Islet precursor cell (in vitro differentiated cells): ENCODE results near the gene IL23R.

ENCODE experiments used
- DNase-seq: peaks from one replicate; pipeline ENCODE4 v3.0.0-alpha.2; 2018

The IL23R gene

DNA sequence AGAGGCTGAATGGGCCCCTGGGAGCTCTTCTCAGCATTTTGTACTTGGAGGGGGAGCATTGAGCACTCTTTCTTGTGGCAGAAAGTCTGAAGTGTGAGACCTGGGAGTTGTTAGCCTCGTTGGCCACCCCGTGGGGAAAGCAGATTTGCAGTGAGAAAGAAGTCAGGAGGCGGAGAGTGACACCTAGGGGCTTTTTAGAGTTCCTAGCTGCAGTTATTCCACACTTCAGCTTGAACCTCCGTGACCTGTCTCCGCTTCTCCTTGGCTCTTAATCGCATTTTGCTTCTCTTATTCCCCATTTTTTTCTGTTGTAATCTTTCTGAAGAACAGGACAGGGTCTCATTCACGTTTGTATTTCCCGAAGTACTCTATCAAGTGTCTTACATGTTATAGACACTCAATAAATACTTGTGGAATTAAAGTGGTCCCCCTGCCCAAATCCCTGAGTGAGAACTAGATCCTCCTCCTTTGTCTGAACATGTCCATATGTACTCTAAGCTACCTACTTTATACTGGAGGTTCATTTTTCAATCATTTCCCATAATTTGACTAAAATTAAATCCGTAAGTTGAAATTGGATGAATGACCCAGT is 17.0 kb upstream of the IL23R start:
- peak; percentile 85 for DNase-seq

DNA sequence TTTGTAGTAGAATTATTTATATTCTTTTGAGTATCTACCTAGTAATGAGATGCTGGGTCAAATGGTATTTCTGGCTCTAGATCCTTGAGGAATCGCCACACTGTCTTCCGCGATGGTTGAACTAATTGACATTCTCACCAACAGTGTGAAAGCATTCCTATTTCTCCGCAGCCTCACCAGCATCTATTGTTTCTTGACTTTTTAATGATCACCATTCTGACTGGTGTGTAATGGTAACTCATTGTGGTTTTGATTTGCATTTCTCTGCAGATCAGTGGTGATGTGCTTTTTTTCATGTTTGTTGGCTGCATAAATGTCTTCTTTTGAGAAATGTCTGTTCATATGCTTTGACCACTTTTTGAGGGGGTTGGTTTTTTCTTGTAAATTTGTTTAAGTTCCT is 15.3 kb upstream of the IL23R start:
- no peak for DNase-seq

DNA sequence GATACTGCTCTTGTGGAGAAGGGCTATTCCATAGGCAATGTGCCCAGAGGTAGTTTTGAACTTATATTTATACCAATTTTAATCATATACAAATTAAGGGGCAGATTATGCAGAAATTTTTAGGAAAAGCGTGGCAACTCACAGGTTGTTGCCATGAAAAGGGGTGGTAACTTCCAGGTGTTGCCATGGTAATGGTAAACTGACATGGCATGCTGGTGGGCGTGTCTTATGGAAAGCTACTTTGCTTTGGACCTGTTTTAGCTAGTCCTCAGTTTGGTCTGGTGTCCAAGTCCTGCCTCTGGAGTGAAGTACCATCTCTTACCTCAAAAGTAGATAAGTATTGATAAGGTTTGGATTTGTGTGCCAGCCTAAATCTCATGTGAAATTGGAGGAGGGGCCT is 7.9 kb upstream of the IL23R start:
- DNase-seq: no peak

DNA sequence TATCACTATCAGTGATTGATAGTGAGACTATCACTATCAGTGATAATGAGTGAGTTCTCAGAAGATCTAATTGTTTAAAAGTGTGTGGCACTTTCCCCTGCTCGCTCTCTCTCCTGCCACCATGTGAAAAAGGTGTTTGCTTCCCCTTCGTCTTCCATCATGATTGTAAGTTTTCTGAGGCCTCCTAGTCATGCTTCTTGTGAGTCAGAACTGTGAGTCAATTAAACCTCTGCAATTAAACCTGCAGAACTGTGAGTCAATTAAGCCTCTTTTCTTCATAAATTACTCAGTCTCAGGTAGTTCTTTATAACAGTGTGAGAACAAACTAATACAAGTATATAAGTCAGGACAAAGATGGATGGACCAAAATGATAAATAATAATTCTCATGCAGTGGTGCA is 7.0 kb upstream of the IL23R start:
- no peak for DNase-seq

DNA sequence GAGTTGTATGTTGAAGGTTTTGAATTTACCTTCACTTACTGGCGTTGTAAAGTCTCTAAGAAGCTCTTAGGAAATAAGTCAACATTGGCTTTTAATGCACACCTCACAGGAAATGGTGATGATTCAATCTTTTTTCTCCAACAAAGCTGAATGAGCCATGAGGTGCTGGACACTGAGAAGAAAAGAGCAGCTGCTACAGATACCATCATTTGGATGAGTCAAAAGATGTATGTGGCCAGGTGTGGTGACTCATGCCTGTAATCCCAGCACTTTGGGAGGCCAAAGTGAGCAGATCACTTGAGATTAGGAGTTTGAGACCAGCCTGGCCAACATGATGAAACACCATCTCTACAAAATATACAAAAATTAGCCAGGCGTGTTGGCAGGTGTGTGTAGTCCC is 3.3 kb upstream of the IL23R start:
- peak; percentile 88 for DNase-seq

DNA sequence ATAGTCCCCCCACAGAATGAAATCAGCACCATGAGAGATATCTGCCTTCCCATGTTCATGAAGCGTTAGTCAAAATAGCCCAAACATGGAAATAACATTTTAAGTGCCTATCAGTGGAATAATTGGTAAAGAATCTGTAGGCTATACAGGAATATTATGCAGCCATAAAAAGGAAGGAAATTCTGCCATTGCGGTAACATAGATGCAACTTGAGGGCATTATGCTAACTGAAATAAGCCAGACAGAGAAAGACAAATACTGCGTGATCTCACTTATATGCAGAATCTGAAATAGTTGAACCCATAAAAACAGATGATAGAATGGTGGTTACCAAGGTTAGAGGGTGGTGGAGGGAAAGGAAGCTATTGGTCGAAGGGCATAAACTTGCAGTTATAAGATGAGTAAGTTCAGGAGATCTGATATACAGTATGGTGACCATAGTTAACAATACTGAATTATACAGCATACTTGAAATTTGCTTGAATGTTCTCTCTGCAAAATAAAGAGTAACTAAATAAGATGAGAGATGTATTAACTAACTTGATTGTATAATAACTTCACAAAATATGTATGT is 699 bp upstream of the IL23R start:
- no peak for DNase-seq

DNA sequence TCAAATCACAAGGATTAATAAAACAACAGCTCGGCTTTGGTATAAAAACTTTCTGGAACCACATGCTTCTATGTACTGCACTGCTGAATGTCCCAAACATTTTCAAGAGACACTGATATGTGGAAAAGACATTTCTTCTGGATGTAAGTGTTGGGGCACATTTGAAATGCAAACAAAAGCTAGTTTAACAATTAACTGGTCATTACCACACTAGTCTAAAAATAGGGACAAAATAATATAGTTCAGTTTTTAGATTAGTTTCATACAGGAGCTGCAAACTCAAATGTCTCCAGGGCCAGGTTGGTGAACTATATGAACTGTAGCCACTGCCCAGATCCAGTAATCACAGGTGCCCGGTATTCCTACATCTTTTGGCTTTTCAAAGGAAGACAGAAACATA is 3.2 kb downstream of the IL23R start:
- no peak for DNase-seq

DNA sequence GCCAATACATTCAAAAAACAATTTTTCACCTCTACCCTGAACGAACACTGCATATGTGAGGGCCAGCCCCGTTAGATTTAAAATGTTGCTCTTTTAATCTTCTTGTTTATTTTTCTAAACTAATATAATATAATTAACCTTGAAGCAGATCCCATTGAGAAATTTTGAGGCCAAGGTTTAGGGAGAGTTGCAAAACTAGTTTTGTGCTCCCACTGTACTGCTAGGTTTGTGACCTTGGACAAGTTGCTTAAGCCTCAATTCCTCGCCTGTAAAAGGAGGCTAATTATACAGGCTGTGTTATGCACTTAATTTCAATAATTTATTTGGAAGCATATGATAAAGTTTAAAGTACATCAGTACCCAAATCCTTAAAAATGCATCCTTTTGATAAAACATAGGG is 3.7 kb downstream of the IL23R start:
- no peak for DNase-seq

DNA sequence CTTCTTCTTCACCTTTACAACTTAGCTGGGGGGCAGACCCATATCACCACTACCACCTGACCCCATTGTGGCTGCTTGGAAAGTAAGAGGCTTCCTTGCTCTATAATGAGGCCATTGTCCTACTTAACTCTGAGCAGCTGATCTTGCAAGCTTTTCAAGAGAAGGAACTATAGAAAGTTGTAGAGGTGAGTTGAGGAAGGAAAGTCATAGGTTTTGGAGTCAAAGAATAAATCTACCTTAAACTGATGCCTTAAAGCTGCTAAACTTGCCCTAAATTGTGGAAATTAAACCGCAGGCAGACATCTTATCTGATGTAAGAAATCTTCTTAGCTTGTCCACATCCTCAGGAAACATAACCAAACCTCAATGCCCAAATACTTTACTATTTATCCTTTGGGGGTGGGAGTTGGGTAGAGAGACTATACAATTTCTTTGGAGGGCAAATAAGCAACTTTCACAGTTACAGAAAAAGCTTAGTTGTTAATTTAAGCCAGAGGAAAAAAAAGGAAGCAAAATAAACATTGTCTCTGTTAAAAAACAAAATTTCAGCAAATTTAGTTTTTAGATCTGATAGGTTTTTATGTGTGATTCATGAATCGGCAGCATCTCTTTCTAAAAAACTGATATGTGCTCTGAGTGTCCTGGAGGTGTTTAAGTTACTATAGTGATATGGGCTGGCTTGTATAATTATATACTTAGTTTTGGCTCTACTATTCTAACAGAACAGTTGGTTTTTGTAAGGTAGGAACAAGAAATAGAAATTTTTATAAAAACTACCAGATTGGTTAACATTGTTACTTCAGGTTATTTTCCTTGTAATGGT is 4.7 kb downstream of the IL23R start:
- DNase-seq: no peak

DNA sequence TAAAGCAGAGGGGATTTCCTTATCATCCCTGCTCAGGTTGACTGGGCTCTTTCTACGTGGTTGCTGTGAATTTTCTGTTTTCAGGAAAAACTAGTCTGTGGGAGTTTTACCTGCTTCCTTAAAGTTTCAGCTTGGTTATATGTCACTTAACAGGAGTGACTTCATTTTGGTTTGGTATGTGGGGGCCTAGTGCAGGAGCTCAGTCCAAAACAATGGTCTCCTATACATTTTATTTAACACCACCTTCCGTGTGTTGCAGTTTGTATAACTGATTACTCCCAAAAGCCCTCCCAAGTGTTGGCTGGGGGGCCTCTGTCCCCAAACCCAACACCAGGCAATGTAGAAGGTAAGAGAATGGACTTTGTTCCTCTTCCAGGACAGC is 5.3 kb downstream of the IL23R start:
- no peak for DNase-seq

DNA sequence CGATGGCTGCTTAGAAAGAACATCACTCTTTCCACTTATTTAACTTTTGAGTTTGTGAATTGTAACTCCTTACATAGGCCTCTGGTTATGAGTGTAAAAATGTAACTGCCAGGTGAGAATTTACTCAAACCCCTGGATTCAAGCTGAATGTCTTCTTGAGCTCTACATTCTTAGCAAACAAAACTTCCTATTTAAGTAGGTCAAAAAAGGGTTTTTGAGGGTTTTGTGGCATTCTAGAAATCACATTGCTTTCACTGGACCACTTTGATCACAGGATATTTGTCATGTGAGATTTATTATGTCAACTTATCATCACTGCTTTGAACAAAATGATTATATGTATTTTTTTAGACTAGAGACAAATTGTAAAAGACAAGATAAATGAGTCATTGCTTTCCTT is 5.7 kb downstream of the IL23R start:
- no peak for DNase-seq

DNA sequence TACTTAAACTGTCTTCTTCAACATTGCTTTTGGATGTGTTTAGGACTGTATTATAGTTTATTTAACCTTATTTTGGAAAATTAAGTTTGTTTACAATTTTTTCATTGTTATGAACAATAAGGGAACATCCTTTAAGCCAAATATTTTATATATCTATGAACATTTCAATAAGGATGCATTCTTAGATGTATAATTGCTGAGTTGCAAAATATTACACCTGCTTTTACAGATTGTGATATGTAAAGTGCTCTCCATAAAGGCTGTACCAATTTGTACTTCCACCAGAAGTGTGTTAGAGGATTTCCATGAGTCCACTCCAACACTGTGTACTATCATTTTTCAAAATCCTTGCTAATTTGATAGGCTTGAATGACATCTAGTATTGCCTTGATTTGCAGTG is 7.7 kb downstream of the IL23R start:
- no peak for DNase-seq

DNA sequence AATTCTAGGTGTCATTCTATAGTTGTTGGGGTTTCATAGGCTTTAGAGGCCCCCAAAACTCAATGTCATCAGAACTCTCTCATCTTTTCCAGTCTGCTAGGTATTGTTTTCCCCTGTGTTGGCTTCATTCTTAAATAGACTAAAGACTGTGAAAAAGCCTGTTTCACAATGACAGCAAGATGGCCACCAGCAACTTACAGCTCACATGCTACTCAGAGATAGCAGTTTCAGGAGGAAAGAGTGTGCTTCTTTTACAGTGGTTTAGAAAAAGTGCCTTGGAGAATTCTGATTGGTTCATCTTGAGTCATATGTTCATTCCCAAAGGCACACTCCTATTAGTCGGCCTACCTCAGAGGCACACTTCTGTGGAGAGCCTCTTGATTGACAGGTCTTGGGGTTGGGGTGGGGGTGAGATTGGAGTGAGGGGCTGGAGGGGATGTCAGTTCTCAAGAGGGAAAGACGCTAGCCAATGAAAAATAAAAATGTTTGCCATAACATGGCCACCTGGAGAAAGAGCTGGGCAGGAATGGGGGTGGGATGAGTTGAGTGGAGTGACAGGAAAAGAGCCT is 8.5 kb downstream of the IL23R start:
- no peak for DNase-seq

DNA sequence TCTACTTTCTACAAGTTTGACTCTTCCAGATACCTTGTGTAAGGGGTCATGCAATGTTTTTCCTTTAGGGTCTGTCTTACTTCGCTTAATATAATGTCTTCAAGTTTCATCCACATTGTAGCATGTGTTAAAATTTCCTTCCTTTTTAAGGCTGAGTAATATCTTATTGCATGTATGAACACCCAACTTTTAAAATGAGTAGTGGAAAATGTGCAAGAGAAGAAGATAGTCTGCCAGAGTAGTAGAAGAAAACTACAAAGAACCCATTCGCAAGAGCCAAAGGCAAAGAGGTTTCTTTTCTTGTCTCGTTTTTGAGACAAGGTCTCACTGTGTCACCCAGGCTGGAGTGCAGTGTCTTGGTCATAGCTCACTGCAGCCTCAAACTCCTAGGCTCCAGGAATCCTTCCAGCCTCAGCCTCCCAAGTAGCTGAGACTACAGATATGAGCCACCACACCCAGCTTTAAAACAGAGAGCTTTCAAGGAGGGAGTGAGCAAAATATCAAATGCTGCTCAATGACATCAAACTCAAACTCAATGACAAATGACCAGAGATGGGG is 9.4 kb downstream of the IL23R start:
- DNase-seq: no peak

DNA sequence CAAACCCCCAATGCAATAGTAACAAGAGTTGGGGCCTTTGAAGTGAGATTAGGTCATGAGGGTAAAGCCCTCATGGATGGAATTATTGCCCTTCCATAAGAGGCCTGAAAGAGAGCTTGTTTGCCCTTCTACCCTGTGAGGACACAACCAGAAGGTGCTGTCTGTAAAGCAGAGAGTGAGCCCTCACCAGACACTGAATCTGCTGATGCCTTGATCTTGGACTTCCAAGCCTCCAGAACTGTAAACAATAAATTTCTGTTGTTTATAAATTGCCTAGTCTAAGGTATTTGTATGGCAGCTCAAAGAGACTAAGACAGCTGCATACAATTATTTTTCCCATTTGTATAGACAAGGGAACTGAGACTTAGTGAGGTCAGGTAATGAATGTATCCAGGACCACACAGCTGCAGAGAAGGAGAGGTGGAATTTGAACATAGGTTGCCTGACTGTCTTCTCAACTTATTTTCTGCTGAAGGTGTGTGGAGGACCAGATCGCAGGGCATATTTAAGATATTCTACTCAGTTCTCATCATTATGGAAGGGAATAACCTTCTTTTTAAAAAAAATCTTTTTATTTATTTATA is 18.7 kb downstream of the IL23R start:
- no peak for DNase-seq

DNA sequence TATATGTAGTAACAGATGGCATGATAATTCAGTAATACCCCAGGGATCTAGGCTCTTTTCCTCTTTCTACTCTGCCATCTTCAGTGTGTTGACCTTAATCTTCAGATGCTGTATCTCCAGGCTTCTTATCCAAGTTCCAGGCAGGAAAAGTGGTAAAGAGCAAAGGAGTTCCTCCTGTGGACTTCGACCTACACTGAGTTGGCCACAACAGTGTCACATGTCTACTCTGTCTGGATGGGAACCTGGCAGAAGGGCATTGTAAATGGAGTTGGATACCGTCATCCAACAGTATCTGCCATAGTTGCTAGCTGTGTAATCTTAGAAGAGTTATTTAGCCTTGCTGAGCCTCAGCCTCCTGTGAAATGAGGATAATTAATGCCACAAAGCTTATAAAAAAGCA is 21.9 kb downstream of the IL23R start:
- no peak for DNase-seq

DNA sequence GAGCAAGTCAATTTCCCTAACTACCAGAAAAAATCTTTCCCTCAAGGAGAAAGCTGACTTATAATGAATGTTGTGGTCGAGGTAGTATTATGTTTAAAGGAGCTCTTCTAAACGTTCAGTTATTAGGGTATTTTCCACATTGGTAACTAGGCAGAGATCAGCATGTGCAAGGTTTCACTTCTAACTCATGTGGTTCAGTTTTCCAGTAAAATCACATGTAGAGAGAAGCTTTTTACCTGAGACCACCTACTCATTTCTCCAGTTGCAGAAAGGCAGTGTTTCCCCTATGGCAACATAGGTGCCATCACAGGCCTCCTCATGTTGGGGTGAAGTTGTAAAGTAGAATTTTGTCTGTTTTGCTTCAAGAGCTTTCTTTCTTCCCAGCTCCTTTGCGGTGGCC is 23.7 kb downstream of the IL23R start:
- no peak for DNase-seq

DNA sequence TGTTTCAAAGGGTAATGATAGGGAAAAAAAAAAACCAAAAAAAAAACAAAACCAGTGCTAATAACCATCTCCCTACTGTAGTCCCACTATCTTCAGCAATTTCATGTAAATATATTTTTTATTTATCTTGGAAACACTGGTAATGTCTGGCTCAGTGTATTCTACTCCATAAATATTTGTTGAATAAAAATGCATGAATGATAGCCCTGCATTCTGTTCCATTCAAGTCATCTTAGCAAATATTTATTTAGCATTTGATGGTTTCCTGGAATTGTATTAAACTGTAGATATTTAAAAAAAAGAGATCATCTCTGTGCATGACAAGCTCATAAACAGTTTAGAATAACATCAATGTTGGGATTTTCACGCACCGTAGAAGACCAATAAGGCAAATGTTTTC is 24.2 kb downstream of the IL23R start:
- no peak for DNase-seq

DNA sequence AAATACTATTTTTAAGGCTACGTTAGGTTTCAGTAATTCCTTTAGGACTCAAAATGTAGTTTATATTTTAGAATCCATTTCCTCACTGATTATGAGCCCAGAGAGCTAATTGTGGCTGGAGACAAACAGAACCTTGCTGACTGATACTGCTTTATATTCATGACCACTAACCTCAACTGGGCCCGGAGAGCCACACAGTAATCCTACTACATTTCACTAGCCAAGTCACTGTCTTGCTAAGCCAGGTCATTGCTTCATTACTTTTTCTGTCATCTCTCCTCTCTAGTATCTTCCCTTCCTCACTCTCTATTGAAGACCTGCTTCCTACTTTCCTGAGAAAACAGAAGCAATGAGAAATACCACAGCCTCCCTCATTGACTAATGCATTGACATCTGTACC is 24.7 kb downstream of the IL23R start:
- no peak for DNase-seq

DNA sequence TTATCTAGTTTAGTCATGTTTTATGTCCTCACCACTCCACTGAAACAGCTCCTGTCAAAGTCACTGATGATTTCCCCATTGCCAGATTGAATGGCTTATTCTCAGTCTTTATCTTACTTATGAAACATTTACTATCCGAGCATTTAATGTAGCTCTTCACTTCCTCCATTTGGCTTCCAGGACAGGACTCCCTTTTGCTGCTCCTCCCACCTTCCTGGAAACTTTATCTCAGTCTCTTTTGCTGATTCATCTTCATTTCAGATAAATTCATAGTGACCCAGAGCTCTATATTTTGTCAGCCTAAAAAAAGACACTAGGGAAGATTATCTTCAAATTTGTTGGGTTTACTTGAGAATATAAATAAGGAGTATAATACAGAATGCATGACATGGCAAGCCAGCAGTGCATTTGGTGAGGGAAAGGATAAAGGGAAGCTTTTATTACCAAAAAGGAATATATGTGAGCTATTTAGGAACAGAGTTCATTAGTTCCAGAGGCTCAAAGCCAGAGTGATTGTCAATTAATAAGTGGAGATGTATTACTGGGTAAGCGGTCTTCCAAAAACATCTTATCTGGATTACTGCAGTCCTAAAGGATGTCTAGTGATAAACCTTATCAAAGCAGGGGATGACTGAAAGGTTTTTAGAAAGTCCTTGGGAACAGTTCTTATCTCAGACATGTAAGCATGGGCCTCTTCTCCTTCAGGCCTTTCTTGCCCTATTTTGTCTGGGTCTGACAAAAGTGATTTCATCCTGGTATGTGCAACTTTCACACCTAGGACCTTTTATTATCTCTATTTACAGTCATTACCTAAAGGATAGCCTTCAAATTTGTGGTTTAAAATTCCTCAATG is 25.6 kb downstream of the IL23R start:
- no peak for DNase-seq

DNA sequence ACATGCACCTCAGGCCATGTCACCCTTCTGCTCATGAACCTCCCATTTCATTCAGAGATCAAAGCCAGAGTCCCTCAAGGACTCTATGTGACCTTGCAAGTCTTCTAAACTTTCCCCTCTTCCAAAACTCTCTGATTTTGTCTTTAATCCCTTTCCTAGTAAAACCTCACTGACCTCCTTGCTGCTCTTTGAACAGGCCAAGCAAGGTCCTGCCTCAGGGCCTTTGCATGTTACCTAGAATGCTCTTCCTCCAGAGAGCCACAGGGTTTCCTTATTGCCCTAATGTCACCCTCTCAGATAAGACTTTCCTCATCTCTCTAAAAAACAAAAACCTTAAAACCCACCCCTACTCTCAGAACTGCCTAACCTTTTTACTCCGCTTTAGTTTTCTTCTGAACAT is 26.6 kb downstream of the IL23R start:
- no peak for DNase-seq

DNA sequence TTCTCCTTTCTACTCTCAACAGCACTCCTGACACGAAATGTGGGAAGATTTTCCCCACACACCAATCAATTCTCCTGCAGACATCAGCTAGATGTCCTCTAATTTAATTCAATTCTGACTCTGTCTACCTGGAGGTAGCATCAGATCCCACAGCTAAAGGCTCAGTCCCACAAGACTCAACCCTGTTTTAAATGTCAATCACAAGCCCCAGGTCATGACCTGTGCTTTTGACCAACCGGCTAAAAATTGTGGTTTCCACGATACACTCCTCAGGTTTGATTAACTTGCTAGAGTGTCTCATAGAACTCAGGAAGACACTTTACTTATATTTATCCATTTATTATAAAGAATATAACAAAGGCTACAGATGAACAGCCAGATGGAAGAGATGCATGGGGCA is 27.4 kb downstream of the IL23R start:
- DNase-seq: no peak
